LHCN-M2 (cell line): ENCODE measurements around the gene LRRC74B. TPM values are rescaled to one million over a fixed set of nuclear protein-coding genes. Genes with fewer than 3 reads are reported as not detected.
"Not testable (repeated sequence)": the region's sequence is repeated elsewhere in the genome, so short reads cannot be mapped to it uniquely, and the experiment has no call there.

Experiments used
- DNase-seq: peaks from one replicate; pipeline ENCODE4 v3.0.0-alpha.2; 2012; ENCODE audit warnings: low read depth
- total RNA-seq: library from RNA; depleted of rRNA; stranded (reverse); fragments of >200 nt; gene quantifications from 2 replicates; pipeline ENCODE4 v1.2.3, GENCODE V29; 2014

Gene LRRC74B
- total RNA-seq, 1 experiment from 2014 or later: 0.11 TPM

GRCh38 chr22:21075516-21076138 lies 29.9 kb downstream of the LRRC74B start:
- no peak for DNase-seq

GRCh38 chr22:21076912-21077625 lies 31.3 kb downstream of the LRRC74B start:
- DNase-seq: no peak

- DNase-seq: no peak
These were observed 32.2 kb downstream of the LRRC74B start for GRCh38 chr22:21077884-21078508.

GRCh38 chr22:21078916-21079315 lies 33.2 kb downstream of the LRRC74B start:
- DNase-seq: no peak

GRCh38 chr22:21079493-21079892 lies 33.7 kb downstream of the LRRC74B start:
- no peak for DNase-seq

GRCh38 chr22:21080435-21081137 lies 34.8 kb downstream of the LRRC74B start:
- DNase-seq: no peak

- peak; percentile 93 for DNase-seq
These were observed 36.5 kb downstream of the LRRC74B start for GRCh38 chr22:21082248-21082647.

- no peak for DNase-seq
These were observed 41.4 kb downstream of the LRRC74B start for GRCh38 chr22:21087119-21087518.

- not testable (repeated sequence) for DNase-seq
These were observed 42.2 kb downstream of the LRRC74B start for GRCh38 chr22:21087926-21088325.

GRCh38 chr22:21091220-21091619 lies 45.5 kb downstream of the LRRC74B start:
- DNase-seq: not testable (repeated sequence)

- no peak for DNase-seq
These were observed 47.2 kb downstream of the LRRC74B start for GRCh38 chr22:21092797-21093554.

- not testable (repeated sequence) for DNase-seq
These were observed 47.9 kb downstream of the LRRC74B start for GRCh38 chr22:21093555-21094137.

GRCh38 chr22:21094911-21095772 lies 49.4 kb downstream of the LRRC74B start:
- DNase-seq: no peak

GRCh38 chr22:21095773-21096107 lies 50.0 kb downstream of the LRRC74B start:
- no peak for DNase-seq

GRCh38 chr22:21096878-21097277 lies 51.1 kb downstream of the LRRC74B start:
- not testable (repeated sequence) for DNase-seq

- DNase-seq: no peak
These were observed 52.4 kb downstream of the LRRC74B start for GRCh38 chr22:21098099-21098671.

- DNase-seq: no peak
These were observed 53.8 kb downstream of the LRRC74B start for GRCh38 chr22:21099578-21099977.

GRCh38 chr22:21100149-21101032 lies 54.6 kb downstream of the LRRC74B start:
- DNase-seq: peak; percentile 28
